Epithelial cell of esophagus (primary cell): ENCODE data around the gene ADSS1.

Source experiments
- DNase-seq: peaks from one replicate; pipeline ENCODE4 v3.0.0; 2010; ENCODE audit warnings: low read depth
- H3K4me3 ChIP-seq: 2 replicates; pipeline ENCODE4 v1.5.1; 2011; ENCODE audit warnings: mild to moderate bottlenecking, low read length, control low read depth
- CTCF ChIP-seq: IDR thresholded peaks from 2 replicates; pipeline ENCODE4 v1.5.1; 2011; ENCODE audit warnings: low read depth, mild to moderate bottlenecking, low read length, control low read depth, inconsistent platforms; ENCODE audit not compliant: insufficient read depth; ENCODE audit errors: missing control alignments

ADSS1 gene

DNA sequence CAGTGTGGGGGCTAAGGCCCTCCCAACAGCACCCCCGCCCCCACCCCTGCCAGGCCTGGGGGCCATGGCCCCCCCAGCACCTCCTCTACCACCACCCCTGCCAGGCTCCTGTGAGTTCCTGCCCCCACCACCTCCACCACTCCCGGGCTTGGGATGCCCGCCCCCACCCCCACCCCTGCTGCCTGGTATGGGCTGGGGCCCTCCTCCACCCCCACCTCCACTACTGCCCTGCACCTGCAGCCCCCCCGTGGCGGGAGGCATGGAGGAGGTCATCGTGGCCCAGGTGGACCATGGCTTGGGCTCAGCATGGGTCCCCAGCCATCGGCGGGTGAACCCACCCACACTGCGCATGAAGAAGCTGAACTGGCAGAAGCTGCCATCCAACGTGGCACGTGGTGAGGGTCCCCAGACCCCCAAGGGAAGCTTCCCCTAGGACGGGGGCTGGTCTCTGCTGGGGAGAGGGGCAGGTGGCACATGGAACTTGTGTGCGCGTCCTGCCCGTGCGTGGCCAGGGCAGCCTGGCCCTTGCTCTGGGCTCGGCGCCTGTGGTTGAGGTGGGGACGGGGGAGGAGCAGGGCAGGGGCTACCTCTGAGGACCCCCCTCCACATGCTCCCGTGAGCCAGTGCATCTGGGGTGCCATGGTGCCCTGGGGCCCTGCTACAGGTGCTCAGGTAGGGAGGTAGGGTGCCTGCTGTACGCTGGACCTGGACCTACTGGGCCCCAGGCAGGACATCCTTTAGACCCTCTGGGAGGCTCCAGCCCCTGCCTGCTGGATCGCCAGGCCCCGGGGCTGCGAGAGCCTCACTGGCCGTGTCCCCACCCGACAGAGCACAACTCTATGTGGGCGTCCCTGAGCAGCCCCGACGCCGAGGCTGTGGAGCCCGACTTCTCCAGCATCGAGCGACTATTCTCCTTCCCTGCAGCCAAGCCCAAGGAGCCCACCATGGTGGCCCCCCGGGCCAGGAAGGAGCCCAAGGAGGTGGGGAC is 16.1 kb upstream of the ADSS1 start:
- no peak for TF ChIP-seq CTCF
- H3K4me3 ChIP-seq: no peak overlapping the region
- DNase-seq: no peak

- TF ChIP-seq CTCF: peak; percentile 91
- DNase-seq: peak; percentile 60
- H3K4me3 ChIP-seq: no peak overlapping the region
Measured at GRCh38 chr14:104708606-104709268, 15.3 kb upstream of the ADSS1 start.

GRCh38 chr14:104709387-104710039 is 14.5 kb upstream of the ADSS1 start:
- no peak overlapping the region for H3K4me3 ChIP-seq
- DNase-seq: no peak
- TF ChIP-seq CTCF: no peak

- no peak overlapping the region for H3K4me3 ChIP-seq
- TF ChIP-seq CTCF: no peak
- DNase-seq: no peak
Measured at GRCh38 chr14:104710071-104710735, 13.8 kb upstream of the ADSS1 start.

DNA sequence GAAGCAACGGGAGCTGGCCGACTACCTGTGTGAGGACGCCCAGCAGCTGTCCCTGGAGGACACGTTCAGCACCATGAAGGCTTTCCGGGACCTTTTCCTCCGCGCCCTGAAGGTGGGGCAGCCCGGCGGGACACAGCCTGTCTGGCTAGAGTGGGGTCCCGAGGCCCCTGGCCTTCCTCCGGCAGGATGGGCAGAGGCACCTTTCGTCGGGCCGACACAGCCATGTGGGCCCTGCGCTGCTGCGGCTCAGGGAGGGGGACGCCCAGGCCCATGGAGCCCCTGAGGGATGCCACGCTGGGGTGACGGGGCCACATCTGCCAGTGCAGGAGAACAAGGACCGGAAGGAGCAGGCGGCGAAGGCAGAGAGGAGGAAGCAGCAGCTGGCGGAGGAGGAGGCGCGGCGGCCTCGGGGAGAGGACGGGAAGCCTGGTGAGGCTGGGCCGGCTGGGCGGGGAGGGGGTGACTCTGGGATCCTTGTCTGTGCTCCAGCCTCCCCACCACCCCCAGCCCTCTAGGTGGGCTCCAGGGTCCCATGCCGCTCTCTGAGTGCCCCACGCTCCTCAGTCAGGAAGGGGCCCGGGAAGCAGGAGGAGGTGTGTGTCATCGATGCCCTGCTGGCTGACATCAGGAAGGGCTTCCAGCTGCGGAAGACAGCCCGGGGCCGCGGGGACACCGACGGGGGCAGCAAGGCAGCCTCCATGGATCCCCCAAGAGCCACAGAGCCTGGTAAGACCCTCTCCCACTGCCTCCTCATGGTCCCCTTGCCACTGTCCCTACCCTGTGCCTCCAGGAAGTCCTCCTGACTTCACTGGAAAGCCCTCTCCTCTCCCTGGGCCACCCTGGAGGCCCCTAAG is 10.9 kb upstream of the ADSS1 start:
- no peak for TF ChIP-seq CTCF
- no peak for DNase-seq
- H3K4me3 ChIP-seq: no peak overlapping the region

- no peak for TF ChIP-seq CTCF
- no peak for DNase-seq
- no peak overlapping the region for H3K4me3 ChIP-seq
Measured at GRCh38 chr14:104714066-104714465, 10.0 kb upstream of the ADSS1 start.
